ENCODE results near the gene TMEM87A.

- TF ChIP-seq CTCF (IDR thresholded peaks at IDR 0.05): no peak
- TF ChIP-seq POLR2A (IDR thresholded peaks at IDR 0.05): no peak
Measured at GRCh38 chr15:42206406-42206805, 66.8 kb downstream of the TMEM87A start.
